A673 (cell line): ENCODE measurements around the gene ABO.
"Not testable (repeated sequence)": the region's sequence is repeated elsewhere in the genome, so short reads cannot be mapped to it uniquely, and the experiment has no call there.

Experiments
- CTCF ChIP-seq: fragments of 300-800, 200-600 bp; sonication (generic); conservative IDR thresholded peaks from 2 replicates; pipeline ENCODE4 v1.5.1; 2017; ENCODE audit warnings: low read depth, mild to moderate bottlenecking, antibody characterized with exemption, low read length, moderate library complexity, mixed read lengths
- EZH2 ChIP-seq: fragments of 200-600 bp; sonication (generic); IDR thresholded peaks from 2 replicates; pipeline ENCODE4 v1.6.1; 2017; ENCODE audit warnings: borderline replicate concordance, low read depth, mild to moderate bottlenecking, mixed read lengths, antibody characterized with exemption, low read length; ENCODE audit not compliant: poor library complexity, severe bottlenecking

- TF ChIP-seq CTCF, EZH2: not testable (repeated sequence)
Measured at GRCh38 chr9:133236291-133237034, 38.5 kb downstream of the ABO start.
